Astrocyte (in vitro differentiated cells and primary cell): ENCODE results near the gene NCAPG2.

ENCODE experiments used
- CTCF ChIP-seq: IDR thresholded peaks from 2 replicates; pipeline ENCODE4 v1.5.1; 2011; ENCODE audit warnings: low read depth, mild to moderate bottlenecking, inconsistent platforms, low read length, moderate library complexity; ENCODE audit not compliant: insufficient read depth
- EZH2 ChIP-seq: IDR thresholded peaks from 2 replicates; pipeline ENCODE4 v1.6.1; 2012; ENCODE audit warnings: mild to moderate bottlenecking, low read length, inconsistent platforms; ENCODE audit not compliant: insufficient read depth

- no peak for TF ChIP-seq CTCF
- TF ChIP-seq EZH2 = no peak
These were observed 24.5 kb upstream of the NCAPG2 start for GRCh38 chr7:158728911-158729645.
